Nephron progenitor cell (in vitro differentiated cells): ENCODE measurements around the gene C2CD4B.

Experiments
- DNase-seq: peaks from one replicate; pipeline ENCODE4 v3.0.0; 2021
- H3K27ac Mint-ChIP-seq: 2 replicates; pipeline ENCODE4 v1.8.0; 2021; ENCODE audit warnings: mild to moderate bottlenecking, moderate library complexity, mixed read lengths
- H3K27me3 Mint-ChIP-seq: 2 replicates; pipeline ENCODE4 v1.8.0; 2021; ENCODE audit warnings: mild to moderate bottlenecking, low read depth, mixed read lengths; ENCODE audit not compliant: poor library complexity
- H3K36me3 Mint-ChIP-seq: 2 replicates; pipeline ENCODE4 v1.8.0; 2021; ENCODE audit warnings: low read depth, mixed read lengths
- H3K4me1 Mint-ChIP-seq: 2 replicates; pipeline ENCODE4 v1.8.0; 2021; ENCODE audit warnings: mixed read lengths
- H3K4me3 Mint-ChIP-seq: 2 replicates; pipeline ENCODE4 v1.8.0; 2021; ENCODE audit warnings: mild to moderate bottlenecking, moderate library complexity, mixed read lengths
- H3K9me3 Mint-ChIP-seq: 2 replicates; pipeline ENCODE4 v1.8.0; 2021; ENCODE audit warnings: mild to moderate bottlenecking, moderate library complexity, mixed read lengths
- TF ChIP-seq, protein P1 (sequence below): fragments of 200-600 bp; sonication (generic); IDR thresholded peaks from 2 replicates; pipeline ENCODE4 v1.5.0; 2021; ENCODE audit warnings: antibody characterized with exemption

C2CD4B gene

DNA sequence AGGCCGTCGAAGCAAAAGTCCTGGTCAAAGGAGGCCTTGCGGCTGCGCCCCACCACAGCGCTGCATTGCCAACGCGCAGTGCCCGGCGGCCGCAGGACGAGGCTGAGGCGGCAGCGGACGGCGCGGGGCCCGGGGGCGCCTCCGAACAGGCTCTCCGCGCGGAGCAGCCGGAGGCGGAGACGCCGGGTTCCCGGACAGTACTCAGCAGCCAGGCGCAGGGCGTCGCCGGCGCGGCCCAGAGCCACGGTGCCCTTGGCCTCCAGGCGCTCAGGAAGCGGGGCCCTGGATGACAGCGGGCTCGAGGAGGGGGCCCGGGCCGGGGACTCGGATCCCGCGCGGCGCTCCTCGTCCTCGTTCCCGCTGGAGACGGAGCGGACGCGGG is 1.1 kb downstream of the C2CD4B start:
- H3K27ac Mint-ChIP-seq, result no peak overlapping the region
- TF ChIP-seq, protein P1, sequence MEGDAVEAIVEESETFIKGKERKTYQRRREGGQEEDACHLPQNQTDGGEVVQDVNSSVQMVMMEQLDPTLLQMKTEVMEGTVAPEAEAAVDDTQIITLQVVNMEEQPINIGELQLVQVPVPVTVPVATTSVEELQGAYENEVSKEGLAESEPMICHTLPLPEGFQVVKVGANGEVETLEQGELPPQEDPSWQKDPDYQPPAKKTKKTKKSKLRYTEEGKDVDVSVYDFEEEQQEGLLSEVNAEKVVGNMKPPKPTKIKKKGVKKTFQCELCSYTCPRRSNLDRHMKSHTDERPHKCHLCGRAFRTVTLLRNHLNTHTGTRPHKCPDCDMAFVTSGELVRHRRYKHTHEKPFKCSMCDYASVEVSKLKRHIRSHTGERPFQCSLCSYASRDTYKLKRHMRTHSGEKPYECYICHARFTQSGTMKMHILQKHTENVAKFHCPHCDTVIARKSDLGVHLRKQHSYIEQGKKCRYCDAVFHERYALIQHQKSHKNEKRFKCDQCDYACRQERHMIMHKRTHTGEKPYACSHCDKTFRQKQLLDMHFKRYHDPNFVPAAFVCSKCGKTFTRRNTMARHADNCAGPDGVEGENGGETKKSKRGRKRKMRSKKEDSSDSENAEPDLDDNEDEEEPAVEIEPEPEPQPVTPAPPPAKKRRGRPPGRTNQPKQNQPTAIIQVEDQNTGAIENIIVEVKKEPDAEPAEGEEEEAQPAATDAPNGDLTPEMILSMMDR, result no peak
- peak; percentile 57 for DNase-seq
- peaks cover 8% of the 10 kb centered on the region for H3K9me3 Mint-ChIP-seq
- no peaks in the 10 kb centered on the region for H3K36me3 Mint-ChIP-seq
- no peak overlapping the region for H3K4me3 Mint-ChIP-seq
- peaks cover 17% of the 10 kb centered on the region for H3K4me1 Mint-ChIP-seq
- H3K27me3 Mint-ChIP-seq, result peaks cover 88% of the 10 kb centered on the region

- H3K9me3 Mint-ChIP-seq, result peaks cover 8% of the 10 kb centered on the region
- H3K27ac Mint-ChIP-seq, result no peak overlapping the region
- H3K4me1 Mint-ChIP-seq, result peaks cover 17% of the 10 kb centered on the region
- no peaks in the 10 kb centered on the region for H3K36me3 Mint-ChIP-seq
- TF ChIP-seq, protein P1, result no peak
- peak overlapping the region; percentile 73 for H3K4me3 Mint-ChIP-seq
- peaks cover 89% of the 10 kb centered on the region for H3K27me3 Mint-ChIP-seq
- DNase-seq, result no peak
These were observed 1.6 kb downstream of the C2CD4B start for GRCh38 chr15:62163397-62164013.

DNA sequence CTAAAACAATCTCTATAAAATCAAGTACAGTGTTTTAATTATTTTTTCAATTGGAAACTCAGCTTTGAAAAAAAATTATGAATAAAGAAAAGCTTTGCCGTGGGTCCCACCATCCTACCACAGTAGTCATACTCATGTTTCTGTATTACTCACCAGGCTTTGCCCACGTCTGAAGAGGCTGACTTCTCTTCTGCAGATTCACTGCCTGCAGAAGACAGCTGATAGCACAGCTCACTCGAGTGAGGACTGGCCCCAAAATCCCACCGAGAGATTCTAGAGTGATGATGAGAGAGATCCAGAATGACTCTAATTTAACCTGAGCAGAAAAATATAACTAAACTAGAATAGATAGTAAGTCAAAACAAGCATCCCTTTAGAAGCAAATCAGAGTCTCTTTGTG is 11.9 kb downstream of the C2CD4B start:
- no peaks in the 10 kb centered on the region for H3K36me3 Mint-ChIP-seq
- H3K27me3 Mint-ChIP-seq, result peaks cover 32% of the 10 kb centered on the region
- TF ChIP-seq, protein P1, result no peak
- H3K4me1 Mint-ChIP-seq, result no peaks in the 10 kb centered on the region
- H3K27ac Mint-ChIP-seq, result no peak overlapping the region
- H3K9me3 Mint-ChIP-seq, result no peaks in the 10 kb centered on the region
- no peak overlapping the region for H3K4me3 Mint-ChIP-seq
- DNase-seq, result no peak

- DNase-seq, result no peak
- no peaks in the 10 kb centered on the region for H3K4me1 Mint-ChIP-seq
- TF ChIP-seq, protein P1, result no peak
- H3K4me3 Mint-ChIP-seq, result no peak overlapping the region
- peaks cover 4% of the 10 kb centered on the region for H3K9me3 Mint-ChIP-seq
- H3K27me3 Mint-ChIP-seq, result peaks cover 26% of the 10 kb centered on the region
- no peaks in the 10 kb centered on the region for H3K36me3 Mint-ChIP-seq
- no peak overlapping the region for H3K27ac Mint-ChIP-seq
These were observed 14.6 kb downstream of the C2CD4B start for GRCh38 chr15:62150445-62150844.

GRCh38 chr15:62149729-62150128 is 15.4 kb downstream of the C2CD4B start:
- DNase-seq, result no peak
- TF ChIP-seq, protein P1, result no peak
- Mint-ChIP-seq H3K4me1 (no peaks in the 10 kb centered on the region), H3K27ac (no peak overlapping the region), H3K36me3 (no peaks in the 10 kb centered on the region), H3K4me3 (no peak overlapping the region), H3K9me3 (peaks cover 4% of the 10 kb centered on the region), H3K27me3 (peaks cover 20% of the 10 kb centered on the region)

GRCh38 chr15:62147551-62147950 is 17.5 kb downstream of the C2CD4B start:
- Mint-ChIP-seq H3K36me3 (no peaks in the 10 kb centered on the region), H3K4me1 (no peaks in the 10 kb centered on the region), H3K4me3 (no peak overlapping the region), H3K27ac (no peak overlapping the region), H3K27me3 (peaks cover 10% of the 10 kb centered on the region), H3K9me3 (peaks cover 9% of the 10 kb centered on the region)
- DNase-seq, result no peak
- TF ChIP-seq, protein P1, result no peak
